HEK293 (cell line): Measurements from ENCODE around the gene STX16.

Experiments used
- CTCF ChIA-PET: fragments of 350-600 bp; formaldehyde crosslinking; extraction: SDS; loops from one replicate; lab custom pipeline; 2021; ENCODE audit warnings: antibody characterized with exemption; lab: Yijun Ruan, JAX
- POLR2A ChIA-PET: fragments of 300-600 bp; formaldehyde crosslinking; extraction: SDS; loops from one replicate; lab custom pipeline; 2020; ENCODE audit warnings: antibody characterized with exemption, inconsistent platforms; lab: Yijun Ruan, JAX
- H3K27ac ChIP-seq: fragments of 200-500 bp; sonication (Bioruptor generic); 2 replicates; pipeline ENCODE4 v1.5.1; 2014; ENCODE audit warnings: low read depth, low read length, control low read depth, inconsistent platforms; ENCODE audit errors: extremely low read depth
- H3K36me3 ChIP-seq, 2 experiments: fragments of 200-500 bp in 1 of 2; sonication (Bioruptor generic) in 1 of 2; 1 replicate in 1 of 2; 2 replicates in 1 of 2; pipeline ENCODE4 v1.5.1; 2014 to 2017; ENCODE audit warnings: inconsistent platforms in 2 of 2, low read length in 2 of 2; ENCODE audit not compliant: control insufficient read depth in 2 of 2, insufficient read depth in 1 of 2
- H3K4me1 ChIP-seq: fragments of 200-500 bp; sonication (Bioruptor generic); 2 replicates; pipeline ENCODE4 v1.5.1; 2014; ENCODE audit warnings: mild to moderate bottlenecking, low read length, inconsistent platforms; ENCODE audit not compliant: control insufficient read depth, insufficient read depth
- H3K4me3 ChIP-seq: 2 replicates; pipeline ENCODE4 v1.5.1; 2011; ENCODE audit warnings: low read depth, mild to moderate bottlenecking, control low read depth, low read length, moderate library complexity
- H3K9me3 ChIP-seq: fragments of 200-500 bp; sonication (Bioruptor generic); 2 replicates; pipeline ENCODE4 v1.5.1; 2014; ENCODE audit warnings: low read depth, low read length, inconsistent platforms; ENCODE audit not compliant: control insufficient read depth, insufficient read depth
- FEZF1 ChIP-seq: fragments of 450-650 bp; formaldehyde crosslinking; IDR thresholded peaks from 2 replicates; pipeline ENCODE4 v1.5.1; 2016; ENCODE audit warnings: missing biosample characterization, missing genetic modification characterization
- OVOL3 ChIP-seq: fragments of 450-650 bp; formaldehyde crosslinking; IDR thresholded peaks from 2 replicates; pipeline ENCODE4 v1.5.1; 2016; ENCODE audit warnings: missing biosample characterization, missing genetic modification characterization
- REPIN1 ChIP-seq: fragments of 450-650 bp; formaldehyde crosslinking; IDR thresholded peaks from 2 replicates; pipeline ENCODE4 v1.5.1; 2017; ENCODE audit warnings: missing biosample characterization, missing genetic modification characterization, low read depth
- TSHZ1 ChIP-seq: fragments of 450-650 bp; formaldehyde crosslinking; IDR thresholded peaks from 2 replicates; pipeline ENCODE4 v1.5.1; 2016; ENCODE audit warnings: missing biosample characterization, missing genetic modification characterization, borderline replicate concordance
- ZBTB1 ChIP-seq: fragments of 450-650 bp; formaldehyde crosslinking; IDR thresholded peaks from 2 replicates; pipeline ENCODE4 v1.5.1; 2016; ENCODE audit warnings: missing biosample characterization, missing genetic modification characterization
- ZBTB48 ChIP-seq: fragments of 450-650 bp; formaldehyde crosslinking; IDR thresholded peaks from 2 replicates; pipeline ENCODE4 v1.5.1; 2016; ENCODE audit warnings: missing biosample characterization, missing genetic modification characterization
- ZNF121 ChIP-seq: fragments of 450-650 bp; formaldehyde crosslinking; IDR thresholded peaks from 2 replicates; pipeline ENCODE4 v1.5.1; 2016; ENCODE audit warnings: missing biosample characterization, missing genetic modification characterization
- ZNF133 ChIP-seq: fragments of 450-650 bp; formaldehyde crosslinking; IDR thresholded peaks from 2 replicates; pipeline ENCODE4 v1.5.1; 2016; ENCODE audit warnings: missing biosample characterization, missing genetic modification characterization
- ZNF18 ChIP-seq: fragments of 450-650 bp; formaldehyde crosslinking; IDR thresholded peaks from 2 replicates; pipeline ENCODE4 v1.5.1; 2016; ENCODE audit warnings: missing biosample characterization, missing genetic modification characterization
- ZNF2 ChIP-seq: fragments of 450-650 bp; formaldehyde crosslinking; IDR thresholded peaks from 2 replicates; pipeline ENCODE4 v1.5.1; 2016; ENCODE audit warnings: missing biosample characterization, missing genetic modification characterization
- ZNF223 ChIP-seq: fragments of 450-650 bp; formaldehyde crosslinking; IDR thresholded peaks from 2 replicates; pipeline ENCODE4 v1.5.1; 2016; ENCODE audit warnings: missing biosample characterization, missing genetic modification characterization
- ZNF26 ChIP-seq: fragments of 450-650 bp; formaldehyde crosslinking; IDR thresholded peaks from 2 replicates; pipeline ENCODE4 v1.5.1; 2016; ENCODE audit warnings: missing biosample characterization, missing genetic modification characterization
- ZNF292 ChIP-seq: fragments of 450-650 bp; formaldehyde crosslinking; IDR thresholded peaks from 2 replicates; pipeline ENCODE4 v1.5.1; 2016; ENCODE audit warnings: low read depth, missing biosample characterization, missing genetic modification characterization, borderline replicate concordance
- ZNF311 ChIP-seq: fragments of 450-650 bp; formaldehyde crosslinking; IDR thresholded peaks from 2 replicates; pipeline ENCODE4 v1.5.1; 2017; ENCODE audit warnings: missing biosample characterization, missing genetic modification characterization, borderline replicate concordance
- ZNF341 ChIP-seq: fragments of 450-650 bp; formaldehyde crosslinking; IDR thresholded peaks from 2 replicates; pipeline ENCODE4; 2016; ENCODE audit warnings: low read depth, missing biosample characterization, missing genetic modification characterization
- ZNF391 ChIP-seq: fragments of 450-650 bp; formaldehyde crosslinking; IDR thresholded peaks from 2 replicates; pipeline ENCODE4 v1.5.1; 2016; ENCODE audit warnings: low read depth, missing biosample characterization, missing genetic modification characterization, borderline replicate concordance
- ZNF398 ChIP-seq: fragments of 450-650 bp; formaldehyde crosslinking; IDR thresholded peaks from 2 replicates; pipeline ENCODE4 v1.5.1; 2017; ENCODE audit warnings: missing biosample characterization, missing genetic modification characterization
- ZNF416 ChIP-seq: fragments of 450-650 bp; formaldehyde crosslinking; IDR thresholded peaks from 2 replicates; pipeline ENCODE4 v1.5.1; 2016; ENCODE audit warnings: missing biosample characterization, missing genetic modification characterization
- ZNF555 ChIP-seq: fragments of 450-650 bp; formaldehyde crosslinking; conservative IDR thresholded peaks from 2 replicates; pipeline ENCODE4 v1.5.1; 2017; ENCODE audit warnings: missing biosample characterization, mild to moderate bottlenecking, missing genetic modification characterization, inconsistent platforms
- ZNF558 ChIP-seq: fragments of 450-650 bp; formaldehyde crosslinking; IDR thresholded peaks from 2 replicates; pipeline ENCODE4 v1.5.1; 2016; ENCODE audit warnings: missing biosample characterization, missing genetic modification characterization
- ZNF585B ChIP-seq: fragments of 450-650 bp; formaldehyde crosslinking; IDR thresholded peaks from 2 replicates; pipeline ENCODE4 v1.5.1; 2016; ENCODE audit warnings: missing biosample characterization, missing genetic modification characterization
- ZNF623 ChIP-seq: fragments of 450-650 bp; formaldehyde crosslinking; IDR thresholded peaks from 2 replicates; pipeline ENCODE4 v1.5.1; 2016; ENCODE audit warnings: missing biosample characterization, missing genetic modification characterization
- ZNF645 ChIP-seq: fragments of 450-650 bp; formaldehyde crosslinking; IDR thresholded peaks from 2 replicates; pipeline ENCODE4; 2016; ENCODE audit warnings: missing biosample characterization, missing genetic modification characterization
- ZNF837 ChIP-seq: fragments of 450-650 bp; formaldehyde crosslinking; IDR thresholded peaks from 2 replicates; pipeline ENCODE4 v1.5.1; 2016; ENCODE audit warnings: missing biosample characterization, missing genetic modification characterization

Gene STX16

GRCh38 chr20:58707770-58708169 is 56.7 kb downstream of the STX16 start:
- no peak overlapping the region for H3K27ac ChIP-seq
- H3K4me3 ChIP-seq: no peak overlapping the region
- TF ChIP-seq ZBTB1 (tag by site-specific recombination) (no peak), ZNF623 (no peak), ZNF2 (tag by site-specific recombination) (no peak), TSHZ1 (tag by site-specific recombination) (no peak), ZNF26 (tag by site-specific recombination) (no peak), FEZF1 (tag by site-specific recombination) (no peak), ZNF645 (no peak), OVOL3 (tag by site-specific recombination) (no peak), ZNF391 (tag by site-specific recombination) (no peak), ZNF292 (no peak), ZNF585B (tag by site-specific recombination) (no peak), ZNF416 (no peak), ZNF121 (no peak), ZNF223 (tag by site-specific recombination) (no peak)
- POLR2A ChIA-PET: no interaction called here
- H3K36me3 ChIP-seq: peaks cover 0 to 21% of the 10 kb centered on the region in 2 experiments; a peak in 1 of 3 replicates
- CTCF ChIA-PET: no interaction called here
- H3K9me3 ChIP-seq: no peaks in the 10 kb centered on the region
- H3K4me1 ChIP-seq: no peaks in the 10 kb centered on the region

- no peak for TF ChIP-seq ZNF555
- no peak for TF ChIP-seq ZNF398 (tag by site-specific recombination)
- no peak for TF ChIP-seq ZNF18 (tag by site-specific recombination)
- TF ChIP-seq ZNF311 (tag by site-specific recombination): no peak
- no peak for TF ChIP-seq ZNF837 (tag by site-specific recombination)
- TF ChIP-seq REPIN1 (tag by site-specific recombination): no peak
- no peak for TF ChIP-seq ZNF133 (tag by site-specific recombination)
- no peak for TF ChIP-seq ZNF341 (tag by site-specific recombination)
- no peak for TF ChIP-seq ZBTB48 (tag by site-specific recombination)
- TF ChIP-seq ZNF558: no peak
- ChIA-PET POLR2A (no interaction called here), CTCF (no interaction called here)
- H3K4me3 ChIP-seq: no peak overlapping the region
- H3K9me3 ChIP-seq: no peaks in the 10 kb centered on the region
- H3K27ac ChIP-seq: no peak overlapping the region
- no peaks in the 10 kb centered on the region for H3K4me1 ChIP-seq
- H3K36me3 ChIP-seq: peaks cover 0 to 15% of the 10 kb centered on the region in 2 experiments; a peak in 1 of 3 replicates
Measured at GRCh38 chr20:58708246-58708931, 57.3 kb downstream of the STX16 start.
